OCI-LY3 (cell line): ENCODE measurements around the gene MUC4.
"Not testable (repeated sequence)": the region's sequence is repeated elsewhere in the genome, so short reads cannot be mapped to it uniquely, and the experiment has no call there.

Experiments used
- H2AFZ ChIP-seq: fragments of 200-600, 300-600 bp; shearing (Covaris generic); 2 replicates; pipeline ENCODE4 v1.6.0; 2014; ENCODE audit warnings: antibody characterized with exemption, low read depth, low read length
- H3K27ac ChIP-seq: fragments of 200-600, 300-600 bp; sonication (generic); 2 replicates; pipeline ENCODE4 v1.5.1; 2014; ENCODE audit warnings: mild to moderate bottlenecking, low read length, moderate library complexity, mixed read lengths
- H3K27me3 ChIP-seq: fragments of 200-600, 300-600 bp; sonication (generic); 2 replicates; pipeline ENCODE4 v1.6.1; 2014; ENCODE audit warnings: low read depth, low read length, mixed read lengths
- H3K36me3 ChIP-seq: fragments of 200-600, 300-600 bp; sonication (generic); replicated peaks from 2 replicates; pipeline ENCODE3; 2014; ENCODE audit warnings: low read depth, low read length, mixed read lengths
- H3K4me1 ChIP-seq: fragments of 300-600, 200-600 bp; sonication (generic); 2 replicates; pipeline ENCODE4 v1.6.1; 2014; ENCODE audit warnings: low read length, mixed read lengths
- H3K4me2 ChIP-seq: fragments of 200-600, 300-600 bp; sonication (generic); 2 replicates; pipeline ENCODE4 v1.6.1; 2014; ENCODE audit warnings: low read length, mixed read lengths
- H3K4me3 ChIP-seq: fragments of 300-600, 200-600 bp; sonication (generic); 2 replicates; pipeline ENCODE4 v1.5.1; 2014; ENCODE audit warnings: antibody characterized with exemption, mild to moderate bottlenecking, low read length, moderate library complexity
- H3K79me2 ChIP-seq: fragments of 300-600, 200-600 bp; shearing (Covaris generic); 2 replicates; pipeline ENCODE4 v1.6.1; 2014; ENCODE audit warnings: mild to moderate bottlenecking, low read length, mixed read lengths
- H3K9ac ChIP-seq: fragments of 300-600, 200-600 bp; shearing (Covaris generic); 2 replicates; pipeline ENCODE4 v1.6.0; 2014; ENCODE audit warnings: mild to moderate bottlenecking, low read length, moderate library complexity
- H3K9me3 ChIP-seq: fragments of 200-600, 300-600 bp; shearing (Covaris generic); 2 replicates; pipeline ENCODE4 v1.6.1; 2014; ENCODE audit warnings: low read length, mixed read lengths; ENCODE audit not compliant: insufficient read depth
- H4K20me1 ChIP-seq: fragments of 200-600, 300-600 bp; sonication (generic); 2 replicates; pipeline ENCODE4 v1.6.1; 2016; ENCODE audit warnings: low read length, mixed read lengths; ENCODE audit not compliant: insufficient read depth
- EZH2phosphoT487 ChIP-seq: fragments of 200-600 bp; shearing (Covaris generic); IDR thresholded peaks from 2 replicates; pipeline ENCODE4 v1.6.1; 2018; ENCODE audit warnings: antibody characterized with exemption, mixed run types, low read depth
- TF ChIP-seq, protein P1 (sequence below): fragments of 200-600, 300-600 bp; sonication (generic); IDR thresholded peaks from 2 replicates; pipeline ENCODE4 v1.5.1; 2014; ENCODE audit warnings: antibody characterized with exemption, low read length, low read depth

The MUC4 gene

DNA sequence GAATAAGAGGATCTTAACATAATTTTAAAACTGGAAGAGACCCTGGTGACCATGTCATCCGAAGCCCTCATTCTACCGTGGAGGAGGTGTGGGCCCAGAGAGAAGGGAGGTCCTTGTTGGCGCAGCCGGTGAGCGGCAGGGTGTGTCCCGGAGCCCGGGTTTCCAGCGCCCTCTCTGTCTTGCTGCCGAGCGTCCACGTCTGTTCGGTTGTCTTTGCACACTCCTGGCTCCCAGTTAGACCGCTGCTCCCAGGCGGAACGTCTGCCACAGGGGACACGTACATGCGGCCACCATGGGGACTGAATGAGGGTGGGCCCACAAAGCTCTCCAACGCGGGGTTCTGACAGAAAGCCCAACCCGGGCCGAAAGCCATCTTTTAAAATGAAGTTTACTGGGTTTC is 6.6 kb upstream of the MUC4 start:
- Histone ChIP-seq H2AFZ (no peak overlapping the region), H3K27me3 (no peaks in the 10 kb centered on the region), H3K9me3 (no peaks in the 10 kb centered on the region), H3K27ac (no peak overlapping the region), H3K9ac (no peak overlapping the region), H3K36me3 (no peaks in the 10 kb centered on the region), H3K79me2 (no peaks in the 10 kb centered on the region), H3K4me3 (no peak overlapping the region), H3K4me2 (no peak overlapping the region), H3K4me1 (no peaks in the 10 kb centered on the region), H4K20me1 (no peaks in the 10 kb centered on the region)
- TF ChIP-seq EZH2phosphoT487: no peak
- TF ChIP-seq, protein P1, sequence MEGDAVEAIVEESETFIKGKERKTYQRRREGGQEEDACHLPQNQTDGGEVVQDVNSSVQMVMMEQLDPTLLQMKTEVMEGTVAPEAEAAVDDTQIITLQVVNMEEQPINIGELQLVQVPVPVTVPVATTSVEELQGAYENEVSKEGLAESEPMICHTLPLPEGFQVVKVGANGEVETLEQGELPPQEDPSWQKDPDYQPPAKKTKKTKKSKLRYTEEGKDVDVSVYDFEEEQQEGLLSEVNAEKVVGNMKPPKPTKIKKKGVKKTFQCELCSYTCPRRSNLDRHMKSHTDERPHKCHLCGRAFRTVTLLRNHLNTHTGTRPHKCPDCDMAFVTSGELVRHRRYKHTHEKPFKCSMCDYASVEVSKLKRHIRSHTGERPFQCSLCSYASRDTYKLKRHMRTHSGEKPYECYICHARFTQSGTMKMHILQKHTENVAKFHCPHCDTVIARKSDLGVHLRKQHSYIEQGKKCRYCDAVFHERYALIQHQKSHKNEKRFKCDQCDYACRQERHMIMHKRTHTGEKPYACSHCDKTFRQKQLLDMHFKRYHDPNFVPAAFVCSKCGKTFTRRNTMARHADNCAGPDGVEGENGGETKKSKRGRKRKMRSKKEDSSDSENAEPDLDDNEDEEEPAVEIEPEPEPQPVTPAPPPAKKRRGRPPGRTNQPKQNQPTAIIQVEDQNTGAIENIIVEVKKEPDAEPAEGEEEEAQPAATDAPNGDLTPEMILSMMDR: no peak

DNA sequence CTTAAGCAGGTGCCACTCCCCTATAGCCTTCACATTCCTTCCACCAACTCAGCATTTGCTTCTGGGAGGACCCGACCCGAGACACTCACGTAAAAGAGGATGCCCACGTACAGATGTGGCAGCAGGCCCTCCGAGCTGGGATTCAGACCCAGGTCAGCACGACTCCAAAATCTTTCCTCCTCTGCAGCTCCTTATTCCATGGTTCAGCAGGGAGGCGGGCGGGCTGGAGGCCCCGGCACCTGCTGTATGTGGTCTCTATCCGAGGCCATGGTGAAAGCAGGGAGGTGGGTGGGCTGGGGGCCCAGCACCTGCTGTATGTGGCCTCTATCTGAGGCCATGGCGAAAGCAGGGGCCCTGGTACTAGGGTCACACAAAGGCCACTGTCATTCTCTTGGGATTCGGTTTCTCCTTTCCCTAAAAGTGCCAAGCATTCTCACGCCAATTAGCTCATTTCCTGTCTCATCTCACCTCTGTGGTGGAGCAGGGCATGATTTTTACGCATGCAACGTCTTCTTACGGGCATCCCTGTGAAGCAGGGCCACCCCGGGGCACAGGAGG is 5.9 kb upstream of the MUC4 start:
- no peak overlapping the region for H3K27ac ChIP-seq
- H3K36me3 ChIP-seq: no peaks in the 10 kb centered on the region
- no peaks in the 10 kb centered on the region for H3K4me1 ChIP-seq
- H3K9me3 ChIP-seq: no peaks in the 10 kb centered on the region
- no peak overlapping the region for H3K4me2 ChIP-seq
- H3K27me3 ChIP-seq: no peaks in the 10 kb centered on the region
- no peaks in the 10 kb centered on the region for H3K79me2 ChIP-seq
- H3K4me3 ChIP-seq: no peak overlapping the region
- H3K9ac ChIP-seq: no peak overlapping the region
- TF ChIP-seq EZH2phosphoT487: no peak
- TF ChIP-seq, protein P1: no peak
- H4K20me1 ChIP-seq: no peaks in the 10 kb centered on the region
- no peak overlapping the region for H2AFZ ChIP-seq

DNA sequence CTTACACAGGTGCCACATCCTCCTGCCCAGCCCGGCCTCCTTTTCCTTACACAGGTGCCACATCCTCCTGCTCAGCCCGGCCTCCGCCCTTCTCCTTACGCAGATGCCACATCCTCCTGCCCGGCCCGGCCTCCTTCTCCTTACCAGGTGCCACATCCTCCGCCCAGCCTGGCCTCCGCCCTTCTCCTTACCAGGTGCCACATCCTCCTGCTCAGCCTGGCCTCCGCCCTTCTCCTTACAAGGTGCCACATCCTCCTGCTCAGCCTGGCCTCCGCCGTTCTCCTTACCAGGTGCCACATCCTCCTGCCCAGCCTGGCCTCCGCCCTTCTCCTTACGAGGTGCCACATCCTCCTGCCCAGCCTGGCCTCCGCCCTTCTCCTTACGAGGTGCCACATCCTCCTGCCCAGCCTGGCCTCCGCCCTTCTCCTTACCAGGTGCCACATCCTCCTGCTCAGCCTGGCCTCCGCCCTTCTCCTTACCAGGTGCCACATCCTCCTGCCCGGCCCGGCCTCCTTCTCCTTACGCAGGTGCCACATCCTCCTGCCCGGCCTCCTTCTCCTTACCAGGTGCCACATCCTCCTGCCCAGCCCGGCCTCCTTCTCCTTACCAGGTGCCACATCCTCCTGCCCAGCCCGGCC is 4.7 kb upstream of the MUC4 start:
- H3K27me3 ChIP-seq: not testable (repeated sequence)

DNA sequence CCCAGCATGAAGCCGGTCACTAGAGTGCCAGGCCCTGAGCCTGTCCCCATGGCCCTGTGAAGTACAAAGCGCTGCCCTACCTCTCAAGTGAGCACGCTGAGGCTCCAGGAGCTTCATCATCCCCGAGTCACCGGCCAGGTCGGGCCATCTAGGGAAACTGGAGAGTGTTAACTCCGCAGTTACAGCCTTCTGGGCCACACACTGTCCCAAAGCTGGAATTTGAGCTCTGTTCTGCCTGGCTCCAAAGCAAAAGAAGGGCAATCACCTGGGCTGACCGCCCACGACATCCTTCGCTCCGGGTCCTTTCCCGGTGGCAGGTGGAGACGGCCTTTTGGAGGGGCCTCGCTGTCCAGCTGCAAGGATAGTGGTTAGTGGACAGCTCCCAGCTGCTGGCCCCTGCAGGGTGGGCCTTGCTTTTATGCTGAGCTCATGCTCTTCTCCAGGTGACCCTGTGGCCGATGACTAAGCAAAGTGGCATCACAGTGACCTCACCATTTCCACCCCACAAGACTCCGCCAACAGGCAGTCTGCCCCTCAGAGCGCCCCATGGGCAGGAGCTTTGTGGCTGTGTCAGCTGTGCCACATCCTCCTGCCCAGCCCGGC is 3.5 kb upstream of the MUC4 start:
- Histone ChIP-seq H3K4me2 (no peak overlapping the region), H4K20me1 (no peaks in the 10 kb centered on the region), H3K9ac (no peak overlapping the region), H3K79me2 (no peaks in the 10 kb centered on the region), H3K4me3 (no peak overlapping the region), H3K27ac (no peak overlapping the region), H3K27me3 (peaks cover 2% of the 10 kb centered on the region; the same call in 1 of the 2 replicates), H3K36me3 (no peaks in the 10 kb centered on the region), H3K4me1 (no peaks in the 10 kb centered on the region), H3K9me3 (no peaks in the 10 kb centered on the region), H2AFZ (no peak overlapping the region)
- TF ChIP-seq, protein P1: no peak
- TF ChIP-seq EZH2phosphoT487: no peak

More for the DNA sequence above, 4.7 kb upstream of the MUC4 start:
- not testable (repeated sequence) for H3K4me3 ChIP-seq, H3K79me2 ChIP-seq, H4K20me1 ChIP-seq, H3K4me1 ChIP-seq, H3K27ac ChIP-seq, H3K9me3 ChIP-seq, H3K9ac ChIP-seq, H3K4me2 ChIP-seq, H2AFZ ChIP-seq, H3K36me3 ChIP-seq
